Measurements from ENCODE around the gene RBPJ.

RBPJ gene

GRCh38 chr4:26325191-26325590 lies 4.4 kb downstream of the RBPJ start:
- H3K27me3 ChIP-seq (ENCODE audit: control insufficient read depth in 1 of 2, insufficient read depth in 2 of 2, low read length in 2 of 2): no peaks in the 10 kb centered on the region
- H3K9me3 ChIP-seq (ENCODE audit: low read length): no peaks in the 10 kb centered on the region
- H3K4me1 ChIP-seq (ENCODE audit: insufficient read depth, low read length): peaks cover 26% of the 10 kb centered on the region
- H3K9ac ChIP-seq (ENCODE audit: low read length): no peak overlapping the region
- no peak overlapping the region for H3K4me3 ChIP-seq (ENCODE audit: low read depth in 1 of 2, low read length in 2 of 2)
- no peak overlapping the region for H3K27ac ChIP-seq (ENCODE audit: low read depth, low read length)
- no peaks in the 10 kb centered on the region for H3K36me3 ChIP-seq (ENCODE audit: insufficient read depth, low read length)

GRCh38 chr4:26326791-26327190 lies 6.0 kb downstream of the RBPJ start:
- H3K4me1 ChIP-seq (ENCODE audit: insufficient read depth, low read length): peaks cover 40% of the 10 kb centered on the region
- no peak overlapping the region for H3K27ac ChIP-seq (ENCODE audit: low read depth, low read length)
- no peaks in the 10 kb centered on the region for H3K36me3 ChIP-seq (ENCODE audit: insufficient read depth, low read length)
- no peaks in the 10 kb centered on the region for H3K9me3 ChIP-seq (ENCODE audit: low read length)
- no peak overlapping the region for H3K4me3 ChIP-seq (ENCODE audit: low read depth in 1 of 2, low read length in 2 of 2)
- H3K27me3 ChIP-seq (ENCODE audit: control insufficient read depth in 1 of 2, insufficient read depth in 2 of 2, low read length in 2 of 2): no peaks in the 10 kb centered on the region
- no peak overlapping the region for H3K9ac ChIP-seq (ENCODE audit: low read length)

GRCh38 chr4:26330186-26330787 lies 9.5 kb downstream of the RBPJ start:
- Histone ChIP-seq H3K36me3 (ENCODE audit: insufficient read depth, low read length) (no peaks in the 10 kb centered on the region), H3K9ac (ENCODE audit: low read length) (no peak overlapping the region), H3K27ac (ENCODE audit: low read depth, low read length) (no peak overlapping the region), H3K27me3 (ENCODE audit: control insufficient read depth in 1 of 2, insufficient read depth in 2 of 2, low read length in 2 of 2) (no peaks in the 10 kb centered on the region), H3K4me1 (ENCODE audit: insufficient read depth, low read length) (peaks cover 31% of the 10 kb centered on the region), H3K4me3 (ENCODE audit: low read depth in 1 of 2, low read length in 2 of 2) (no peak overlapping the region), H3K9me3 (ENCODE audit: low read length) (no peaks in the 10 kb centered on the region)

GRCh38 chr4:26330946-26331345 lies 10.1 kb downstream of the RBPJ start:
- Histone ChIP-seq H3K4me3 (ENCODE audit: low read depth in 1 of 2, low read length in 2 of 2) (no peak overlapping the region), H3K4me1 (ENCODE audit: insufficient read depth, low read length) (peaks cover 31% of the 10 kb centered on the region), H3K27me3 (ENCODE audit: control insufficient read depth in 1 of 2, insufficient read depth in 2 of 2, low read length in 2 of 2) (no peaks in the 10 kb centered on the region), H3K9me3 (ENCODE audit: low read length) (no peaks in the 10 kb centered on the region), H3K27ac (ENCODE audit: low read depth, low read length) (no peak overlapping the region), H3K9ac (ENCODE audit: low read length) (no peak overlapping the region), H3K36me3 (ENCODE audit: insufficient read depth, low read length) (no peaks in the 10 kb centered on the region)

- H3K4me1 ChIP-seq (ENCODE audit: insufficient read depth, low read length): peaks cover 29% of the 10 kb centered on the region
- no peak overlapping the region for H3K4me3 ChIP-seq (ENCODE audit: low read depth in 1 of 2, low read length in 2 of 2)
- no peaks in the 10 kb centered on the region for H3K9me3 ChIP-seq (ENCODE audit: low read length)
- H3K27me3 ChIP-seq (ENCODE audit: control insufficient read depth in 1 of 2, insufficient read depth in 2 of 2, low read length in 2 of 2): no peaks in the 10 kb centered on the region
- H3K36me3 ChIP-seq (ENCODE audit: insufficient read depth, low read length): no peaks in the 10 kb centered on the region
- H3K9ac ChIP-seq (ENCODE audit: low read length): no peak overlapping the region
- no peak overlapping the region for H3K27ac ChIP-seq (ENCODE audit: low read depth, low read length)
These were observed 10.7 kb downstream of the RBPJ start for GRCh38 chr4:26331380-26331950.

- Histone ChIP-seq H3K36me3 (ENCODE audit: insufficient read depth, low read length) (no peaks in the 10 kb centered on the region), H3K9ac (ENCODE audit: low read length) (no peak overlapping the region), H3K9me3 (ENCODE audit: low read length) (no peaks in the 10 kb centered on the region), H3K4me1 (ENCODE audit: insufficient read depth, low read length) (peaks cover 22% of the 10 kb centered on the region), H3K27me3 (ENCODE audit: control insufficient read depth in 1 of 2, insufficient read depth in 2 of 2, low read length in 2 of 2) (no peaks in the 10 kb centered on the region), H3K27ac (ENCODE audit: low read depth, low read length) (no peak overlapping the region), H3K4me3 (ENCODE audit: low read depth in 1 of 2, low read length in 2 of 2) (no peak overlapping the region)
These were observed 13.6 kb downstream of the RBPJ start for GRCh38 chr4:26334366-26334765.

- Histone ChIP-seq H3K27me3 (ENCODE audit: control insufficient read depth in 1 of 2, insufficient read depth in 2 of 2, low read length in 2 of 2) (no peaks in the 10 kb centered on the region), H3K36me3 (ENCODE audit: insufficient read depth, low read length) (no peaks in the 10 kb centered on the region), H3K4me3 (ENCODE audit: low read depth in 1 of 2, low read length in 2 of 2) (no peak overlapping the region), H3K27ac (ENCODE audit: low read depth, low read length) (no peak overlapping the region), H3K4me1 (ENCODE audit: insufficient read depth, low read length) (peaks cover 23% of the 10 kb centered on the region), H3K9me3 (ENCODE audit: low read length) (no peaks in the 10 kb centered on the region), H3K9ac (ENCODE audit: low read length) (no peak overlapping the region)
These were observed 16.8 kb downstream of the RBPJ start for GRCh38 chr4:26337612-26338011.

GRCh38 chr4:26342328-26343037 lies 21.7 kb downstream of the RBPJ start:
- Histone ChIP-seq H3K27ac (ENCODE audit: low read depth, low read length) (no peak overlapping the region), H3K27me3 (ENCODE audit: control insufficient read depth in 1 of 2, insufficient read depth in 2 of 2, low read length in 2 of 2) (no peaks in the 10 kb centered on the region), H3K36me3 (ENCODE audit: insufficient read depth, low read length) (no peaks in the 10 kb centered on the region), H3K9ac (ENCODE audit: low read length) (no peak overlapping the region), H3K4me3 (ENCODE audit: low read depth in 1 of 2, low read length in 2 of 2) (peak overlapping the region in 1 of 2 donors; percentile 13), H3K9me3 (ENCODE audit: low read length) (no peaks in the 10 kb centered on the region), H3K4me1 (ENCODE audit: insufficient read depth, low read length) (peaks cover 36% of the 10 kb centered on the region)

GRCh38 chr4:26343038-26343398 lies 22.2 kb downstream of the RBPJ start:
- no peaks in the 10 kb centered on the region for H3K36me3 ChIP-seq (ENCODE audit: insufficient read depth, low read length)
- H3K27ac ChIP-seq (ENCODE audit: low read depth, low read length): no peak overlapping the region
- peaks cover 36% of the 10 kb centered on the region for H3K4me1 ChIP-seq (ENCODE audit: insufficient read depth, low read length)
- H3K27me3 ChIP-seq (ENCODE audit: control insufficient read depth in 1 of 2, insufficient read depth in 2 of 2, low read length in 2 of 2): no peaks in the 10 kb centered on the region
- H3K9ac ChIP-seq (ENCODE audit: low read length): no peak overlapping the region
- H3K4me3 ChIP-seq (ENCODE audit: low read depth in 1 of 2, low read length in 2 of 2): no peak overlapping the region
- H3K9me3 ChIP-seq (ENCODE audit: low read length): no peaks in the 10 kb centered on the region

GRCh38 chr4:26344901-26345564 lies 24.2 kb downstream of the RBPJ start:
- Histone ChIP-seq H3K9ac (ENCODE audit: low read length) (no peak overlapping the region), H3K27me3 (ENCODE audit: control insufficient read depth in 1 of 2, insufficient read depth in 2 of 2, low read length in 2 of 2) (no peaks in the 10 kb centered on the region), H3K4me1 (ENCODE audit: insufficient read depth, low read length) (peaks cover 50% of the 10 kb centered on the region), H3K27ac (ENCODE audit: low read depth, low read length) (no peak overlapping the region), H3K4me3 (ENCODE audit: low read depth in 1 of 2, low read length in 2 of 2) (no peak overlapping the region), H3K36me3 (ENCODE audit: insufficient read depth, low read length) (no peaks in the 10 kb centered on the region), H3K9me3 (ENCODE audit: low read length) (no peaks in the 10 kb centered on the region)

GRCh38 chr4:26345565-26345938 lies 24.7 kb downstream of the RBPJ start:
- Histone ChIP-seq H3K9me3 (ENCODE audit: low read length) (no peaks in the 10 kb centered on the region), H3K36me3 (ENCODE audit: insufficient read depth, low read length) (no peaks in the 10 kb centered on the region), H3K27me3 (ENCODE audit: control insufficient read depth in 1 of 2, insufficient read depth in 2 of 2, low read length in 2 of 2) (no peaks in the 10 kb centered on the region), H3K9ac (ENCODE audit: low read length) (no peak overlapping the region), H3K4me1 (ENCODE audit: insufficient read depth, low read length) (peaks cover 51% of the 10 kb centered on the region), H3K27ac (ENCODE audit: low read depth, low read length) (no peak overlapping the region), H3K4me3 (ENCODE audit: low read depth in 1 of 2, low read length in 2 of 2) (peak overlapping the region in 1 of 2 donors; percentile 11)
